Stimulated activated CD4-positive, alpha-beta T cell treated with anti-CD3 and anti-CD28 coated beads, Interleukin-2, amount 100 ng/mL, for 48 hours (primary cell): ENCODE results near the gene SPAG16.

Experiments
- DNase-seq, 2 donors: peaks; one replicate each; pipeline ENCODE4 v3.0.0-alpha.2; 2020

SPAG16 gene

DNA sequence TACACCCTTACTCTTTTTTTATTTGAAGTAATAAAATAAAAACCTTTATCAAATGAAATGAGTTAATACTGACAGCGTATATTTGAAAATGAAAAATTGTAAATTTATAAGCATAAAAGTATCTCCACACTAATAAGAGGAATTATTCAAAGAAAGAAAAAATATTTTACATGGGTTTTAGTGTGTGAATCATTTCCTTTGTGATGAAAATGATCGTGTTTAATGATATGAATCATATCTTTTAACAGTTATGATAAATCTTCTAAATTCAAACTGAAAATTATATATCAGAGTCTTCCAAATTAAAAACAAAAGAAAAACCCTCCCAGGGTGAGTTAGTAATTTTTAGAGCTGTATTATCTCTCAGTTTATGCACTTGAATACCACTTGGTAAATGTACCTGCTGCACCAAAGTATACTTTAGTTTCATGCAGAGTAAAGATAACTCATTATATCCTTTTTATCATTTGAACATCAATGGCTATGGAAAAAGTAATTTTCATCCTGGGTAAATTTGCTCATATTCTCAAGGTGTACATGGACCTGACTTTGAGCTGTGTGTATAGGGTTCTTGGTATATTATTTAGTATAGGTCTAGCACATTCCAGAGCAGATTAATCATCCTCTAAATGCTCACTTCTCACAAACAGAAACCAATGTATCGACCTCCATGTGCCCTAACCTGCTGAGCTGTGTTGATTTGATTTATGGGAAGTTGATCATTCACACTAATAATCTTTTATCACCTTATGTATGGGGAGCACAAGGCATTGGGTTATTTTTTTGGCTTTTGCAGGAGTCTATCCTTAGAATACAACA lies 1027.9 kb downstream of the SPAG16 start:
- DNase-seq: no peak

DNA sequence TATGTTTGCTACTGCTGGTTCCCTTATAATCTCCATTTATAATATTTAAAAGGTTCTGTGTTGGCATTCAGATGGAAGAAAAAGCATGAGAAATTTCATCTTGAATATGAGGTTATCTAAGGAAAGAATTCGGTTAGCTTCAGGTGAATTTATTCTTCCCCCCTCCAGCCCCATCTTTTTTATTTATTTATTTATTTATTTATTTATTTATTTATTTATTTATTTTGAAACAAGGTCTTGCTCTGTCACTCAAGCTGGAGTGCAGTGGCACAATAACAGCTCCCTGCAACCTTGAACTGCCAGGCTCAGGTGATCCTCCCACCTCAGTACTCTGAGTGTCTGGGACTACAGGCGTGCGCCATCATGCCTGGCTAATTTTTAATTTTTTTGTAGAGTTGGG lies 1031.1 kb downstream of the SPAG16 start:
- no peak for DNase-seq

DNA sequence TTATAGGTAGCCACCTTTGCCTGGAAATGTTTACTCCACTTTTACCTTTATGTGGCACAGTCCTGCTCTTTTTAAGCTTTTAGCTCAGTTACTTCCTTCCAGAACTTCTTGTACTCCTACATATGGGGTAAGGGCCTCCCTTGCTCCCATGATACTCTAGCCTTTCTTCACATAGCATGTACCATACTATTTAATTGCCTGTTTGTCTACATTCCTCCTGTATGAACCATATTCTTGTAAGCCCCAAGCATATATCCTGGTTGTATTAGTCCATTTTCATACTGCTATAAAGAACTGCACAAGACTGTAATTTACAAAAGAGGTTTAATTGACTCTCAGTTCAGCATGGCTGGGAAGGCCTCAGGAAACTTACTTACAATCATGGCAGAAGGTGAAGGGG lies 1035.9 kb downstream of the SPAG16 start:
- no peak for DNase-seq

DNA sequence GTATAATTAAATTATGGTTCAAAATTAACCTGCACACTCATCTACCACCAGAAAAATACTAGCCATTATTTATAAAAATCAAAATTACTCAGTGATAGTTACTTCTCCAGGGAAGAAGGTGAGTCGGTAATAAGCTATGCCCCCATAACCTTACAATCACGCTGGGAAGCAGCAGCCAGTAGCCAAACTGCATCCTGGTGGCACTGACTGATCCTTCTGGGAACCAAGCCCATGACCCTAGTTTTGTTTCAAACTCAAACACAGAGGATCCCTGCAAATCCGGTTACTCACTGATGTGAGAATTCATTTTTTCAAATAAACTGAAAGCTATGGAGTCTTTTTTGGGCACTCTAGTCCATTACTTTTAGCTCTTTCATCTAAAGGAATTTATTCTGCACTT lies 1038.4 kb downstream of the SPAG16 start:
- DNase-seq: no peak

DNA sequence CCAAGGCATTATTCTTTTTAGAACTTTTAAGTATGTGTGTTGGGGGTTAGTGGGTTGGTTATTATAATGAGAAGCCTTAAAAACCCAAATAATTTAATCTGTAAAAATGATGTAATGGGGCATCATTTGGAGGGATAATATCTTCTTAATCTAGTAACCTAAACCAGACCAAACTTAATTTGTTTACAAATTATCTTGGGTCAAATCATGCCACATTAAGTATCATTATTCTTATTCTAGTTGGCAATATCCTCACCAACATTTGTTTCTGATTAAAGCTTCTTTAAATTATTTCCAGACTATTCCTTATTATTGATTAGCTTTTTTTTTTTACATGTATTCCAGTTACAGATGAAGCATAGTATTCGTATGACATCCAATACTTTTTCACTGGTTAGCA lies 1041.1 kb downstream of the SPAG16 start:
- DNase-seq: no peak

DNA sequence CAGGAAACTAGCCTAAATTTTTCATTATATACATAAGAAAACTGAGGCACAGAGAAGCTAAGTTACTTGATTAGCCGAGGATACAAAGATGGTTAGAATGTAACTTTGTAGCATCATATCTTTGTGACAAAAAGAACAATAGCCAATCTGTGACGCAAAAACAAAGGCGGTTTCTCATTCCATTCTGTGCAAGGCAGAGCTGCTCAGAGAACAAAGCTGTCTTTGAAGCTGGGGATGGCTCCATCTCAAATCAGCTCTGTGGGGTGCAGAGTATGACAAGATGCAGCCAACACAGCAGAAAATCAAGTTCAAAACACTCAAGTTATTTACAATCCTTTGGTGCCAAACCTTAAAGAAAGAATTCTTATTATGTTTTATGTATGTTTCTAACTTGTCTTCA lies 1044.7 kb downstream of the SPAG16 start:
- DNase-seq: no peak

DNA sequence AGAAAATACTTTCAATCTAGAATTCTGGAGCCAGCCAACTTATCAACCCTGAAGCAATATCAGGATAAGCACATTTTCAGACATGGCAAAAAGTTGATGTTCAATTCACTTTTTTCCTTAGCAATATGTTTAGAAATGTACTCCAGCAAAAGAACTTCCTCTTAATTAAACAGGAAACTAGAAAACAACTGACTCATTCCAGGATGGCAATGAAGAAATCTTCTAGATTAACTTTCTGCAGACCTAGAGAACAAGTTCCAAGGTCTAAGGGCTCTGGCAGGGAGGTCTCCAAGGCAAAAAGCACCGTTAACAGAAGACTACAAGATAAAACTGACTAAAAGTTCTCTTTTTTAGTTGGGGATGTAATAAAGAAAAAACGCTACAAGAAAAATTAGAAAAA lies 1057.4 kb downstream of the SPAG16 start:
- no peak for DNase-seq

DNA sequence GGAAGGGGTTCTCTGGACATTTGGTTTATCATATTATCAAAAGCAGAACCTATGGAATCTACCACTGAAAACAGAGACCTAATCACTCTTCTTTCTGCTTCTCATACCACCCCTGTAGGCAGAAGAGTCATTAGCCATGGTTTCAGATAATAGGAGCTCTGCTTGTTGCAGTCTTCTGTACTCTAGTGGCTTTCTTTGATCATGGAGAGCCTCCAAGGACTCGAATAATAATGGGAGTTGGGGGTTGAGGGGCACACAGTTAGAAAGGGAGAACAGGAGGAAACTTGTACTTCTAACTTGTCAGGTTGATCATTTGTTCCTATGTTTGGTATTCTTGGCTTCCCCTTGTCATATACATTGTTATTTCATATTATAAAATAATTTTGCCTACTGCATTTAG lies 1074.2 kb downstream of the SPAG16 start:
- DNase-seq: no peak

DNA sequence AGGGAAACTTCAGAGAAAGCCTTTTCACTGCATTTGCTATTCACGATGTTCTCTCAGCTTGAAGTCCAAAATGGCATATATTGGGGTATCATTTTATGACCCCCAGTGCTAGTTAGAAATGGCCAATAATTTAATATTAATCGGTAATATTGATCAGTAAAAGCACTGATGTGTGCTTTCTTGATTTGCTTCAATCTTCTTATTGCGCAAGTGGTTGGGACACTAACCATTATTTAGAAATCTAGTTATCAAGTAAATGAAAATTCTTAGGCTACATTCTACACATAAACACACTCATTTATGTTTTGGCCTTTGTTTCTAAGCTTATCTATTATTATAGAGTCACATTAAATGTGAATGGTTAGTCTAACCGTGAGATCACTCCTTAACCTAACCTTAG lies 1076.9 kb downstream of the SPAG16 start:
- DNase-seq: no peak

DNA sequence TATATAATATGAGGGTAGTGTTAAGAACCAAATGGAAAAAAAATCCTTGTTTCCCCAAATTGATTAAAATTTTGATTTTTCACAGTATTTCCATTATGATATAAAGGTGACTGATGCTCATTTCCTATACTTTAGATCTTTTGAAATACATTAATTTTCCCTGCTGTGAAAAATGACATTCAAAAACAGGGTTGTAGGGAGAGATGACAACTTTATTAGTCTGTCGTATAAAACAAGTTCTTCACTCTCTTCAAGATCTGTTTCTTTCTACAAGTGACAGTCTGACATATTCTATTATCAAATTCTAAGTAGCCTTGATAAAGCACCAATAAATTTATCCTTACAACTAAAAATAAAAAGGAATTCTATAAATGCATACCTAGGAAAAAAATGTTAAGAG lies 1081.3 kb downstream of the SPAG16 start:
- DNase-seq: no peak

DNA sequence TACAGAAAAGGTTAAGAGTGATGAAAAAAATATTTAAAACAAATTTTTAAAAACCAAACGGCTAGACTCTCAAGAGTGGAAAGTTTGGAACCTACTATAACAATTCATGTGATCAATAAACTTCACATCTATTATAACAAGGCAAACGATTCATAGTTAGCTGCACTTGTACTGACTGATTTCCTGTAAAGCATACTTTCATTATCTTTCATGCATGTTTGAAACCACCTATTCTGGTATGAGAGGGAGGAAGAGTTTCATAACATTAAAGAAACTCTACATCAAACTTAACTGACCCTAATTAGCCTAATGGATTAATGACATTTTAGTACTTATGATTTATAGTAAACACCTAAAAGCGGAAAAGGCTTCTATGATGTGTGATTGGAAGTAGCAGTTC lies 1082.9 kb downstream of the SPAG16 start:
- DNase-seq: no peak

DNA sequence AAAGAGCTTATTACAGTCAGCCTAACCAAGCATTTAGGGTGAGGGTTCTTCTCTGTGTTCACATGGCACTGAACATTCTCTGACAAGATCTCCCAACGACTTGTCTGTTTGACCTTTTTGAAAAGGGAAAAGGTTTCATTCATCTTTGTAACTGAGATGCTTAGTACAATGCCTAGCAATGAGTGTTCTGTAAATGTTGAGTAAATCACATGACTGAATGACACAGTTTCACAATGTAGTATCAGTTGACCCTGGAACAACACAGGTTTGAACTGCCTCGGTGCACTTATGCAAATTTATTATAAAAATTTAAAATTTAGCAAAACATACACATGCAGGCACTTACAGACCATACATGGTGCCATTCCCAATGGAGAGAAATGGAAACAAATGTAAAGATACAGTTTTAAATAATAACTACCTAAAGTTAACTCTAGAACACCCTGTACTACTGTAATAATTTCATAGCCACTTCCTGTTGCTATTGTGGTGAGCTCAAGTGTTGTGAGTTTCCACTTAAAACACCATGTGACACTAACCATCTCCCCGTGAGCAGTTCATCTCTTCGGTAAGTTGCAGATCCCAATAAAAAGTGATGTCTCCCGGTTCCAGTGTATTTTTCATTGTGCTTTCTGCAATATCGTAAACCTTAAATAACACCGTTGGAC lies 1092.5 kb downstream of the SPAG16 start:
- no peak for DNase-seq

DNA sequence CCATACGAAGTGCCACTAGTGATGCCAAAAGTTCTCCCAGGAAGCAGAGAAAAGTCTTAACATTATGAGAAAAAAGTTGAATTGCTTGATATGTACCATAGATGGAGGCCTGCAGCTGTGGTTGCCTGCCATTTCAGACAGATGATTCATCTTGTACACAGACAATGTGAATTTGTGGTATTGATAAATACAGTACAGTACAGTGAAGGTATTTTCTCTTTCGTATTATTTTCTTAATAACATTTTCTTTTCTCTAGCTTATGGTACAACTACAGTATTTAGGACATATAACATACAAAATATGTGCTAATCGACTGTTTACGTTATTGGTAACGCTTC lies 1093.0 kb downstream of the SPAG16 start:
- no peak for DNase-seq

DNA sequence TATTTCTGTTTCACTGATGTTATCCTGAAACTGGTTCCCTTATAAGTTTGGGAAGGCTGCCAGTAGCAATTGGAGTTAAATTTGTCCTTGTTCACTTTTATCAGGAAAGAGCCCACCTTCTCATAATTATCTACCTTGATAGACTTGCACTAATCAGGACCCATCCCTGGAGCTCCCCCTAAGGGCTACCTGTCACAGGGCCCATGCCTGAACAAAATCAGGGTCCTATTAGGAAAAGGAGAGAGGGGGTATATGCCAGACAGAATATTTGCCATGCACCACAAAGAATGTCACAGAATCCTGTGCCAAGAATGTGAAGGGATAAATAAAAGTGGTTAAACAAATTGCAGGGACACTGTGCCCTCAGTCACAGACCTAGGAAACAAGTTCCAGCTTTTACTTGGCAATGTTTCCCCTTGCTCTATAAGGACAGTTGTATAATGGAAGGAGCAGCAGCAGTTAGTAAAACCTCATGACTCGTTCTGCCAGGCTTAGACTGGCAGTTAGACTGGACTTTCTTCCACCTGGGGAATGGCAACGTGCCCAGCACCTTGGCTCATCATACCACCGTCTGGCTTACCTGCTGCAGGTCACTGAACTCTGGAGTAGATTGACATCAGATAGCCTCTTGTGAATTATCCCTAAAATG lies 1094.3 kb downstream of the SPAG16 start:
- DNase-seq: no peak

DNA sequence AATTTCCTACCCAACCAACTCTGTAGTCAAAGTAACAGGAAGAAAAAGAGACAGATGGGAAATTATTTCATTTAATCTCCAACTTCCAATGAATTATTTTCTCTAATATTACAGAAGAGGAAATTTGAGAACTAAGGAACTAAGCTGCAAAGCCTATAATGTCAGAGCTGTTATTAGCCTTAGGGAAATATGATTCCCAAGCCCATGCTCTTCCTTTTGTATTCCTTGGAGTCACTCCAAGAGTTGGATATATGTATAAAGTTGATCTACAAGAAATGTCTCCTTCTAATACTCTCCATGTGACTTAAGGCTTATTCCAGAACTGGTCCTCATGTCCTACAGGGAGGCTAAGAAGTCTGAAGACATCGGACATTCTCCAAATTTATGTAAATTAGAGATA lies 1095.0 kb downstream of the SPAG16 start:
- no peak for DNase-seq

DNA sequence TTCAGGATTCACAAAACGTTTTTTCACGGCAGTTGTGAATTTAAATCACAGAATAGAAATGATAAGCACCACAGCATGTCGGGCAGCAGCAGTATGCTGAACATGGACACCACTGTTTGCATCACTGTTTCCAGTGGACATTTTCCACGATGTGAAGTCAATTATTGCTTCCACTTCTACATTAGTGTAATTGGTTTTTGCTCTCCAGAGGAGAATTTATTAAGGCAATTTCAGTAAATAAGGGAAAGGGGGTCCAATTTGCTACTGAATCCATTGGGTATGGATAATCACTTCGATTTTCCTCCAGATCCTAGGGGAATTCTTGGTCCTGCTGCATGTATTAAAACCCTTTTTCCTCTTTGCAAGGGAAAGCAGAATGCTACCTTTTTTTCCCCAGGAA lies 1096.4 kb downstream of the SPAG16 start:
- no peak for DNase-seq

DNA sequence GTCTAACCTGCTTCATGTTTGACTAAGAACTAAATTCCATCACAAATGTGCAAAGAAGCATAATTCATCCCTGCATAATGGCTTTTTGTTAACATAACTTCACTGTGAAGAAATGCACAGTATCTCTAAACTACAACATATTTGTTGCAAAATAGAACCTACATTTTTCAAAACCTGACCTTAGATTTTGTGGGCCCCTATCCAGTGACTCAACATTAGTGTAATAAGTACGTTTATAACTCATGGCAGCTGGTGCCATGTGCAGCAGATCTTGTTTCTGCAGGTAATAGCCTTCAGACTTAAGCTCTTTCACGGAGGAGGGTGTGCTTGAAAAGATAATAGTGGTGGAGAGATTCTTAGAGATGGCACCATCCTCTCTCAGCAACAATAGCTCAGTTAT lies 1098.0 kb downstream of the SPAG16 start:
- DNase-seq: no peak

DNA sequence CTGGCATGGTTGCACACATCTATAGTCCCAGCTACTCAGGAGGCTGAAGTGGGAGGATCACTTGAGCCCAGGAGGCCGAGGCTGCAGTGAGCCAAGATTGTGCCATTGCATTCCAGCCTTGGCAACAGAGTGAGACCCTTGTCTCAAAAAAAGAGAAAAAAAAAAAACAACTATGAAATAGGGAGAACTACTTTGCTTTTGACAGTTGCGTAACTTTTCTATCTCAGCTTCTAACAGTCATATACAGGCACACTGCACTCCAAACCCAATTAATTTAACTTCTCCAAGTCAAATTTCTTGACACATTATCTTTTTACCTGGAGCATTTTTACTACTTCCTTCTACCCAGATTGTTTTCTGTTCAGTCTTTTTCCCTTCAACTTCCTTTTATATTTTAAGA lies 1102.5 kb downstream of the SPAG16 start:
- no peak for DNase-seq

DNA sequence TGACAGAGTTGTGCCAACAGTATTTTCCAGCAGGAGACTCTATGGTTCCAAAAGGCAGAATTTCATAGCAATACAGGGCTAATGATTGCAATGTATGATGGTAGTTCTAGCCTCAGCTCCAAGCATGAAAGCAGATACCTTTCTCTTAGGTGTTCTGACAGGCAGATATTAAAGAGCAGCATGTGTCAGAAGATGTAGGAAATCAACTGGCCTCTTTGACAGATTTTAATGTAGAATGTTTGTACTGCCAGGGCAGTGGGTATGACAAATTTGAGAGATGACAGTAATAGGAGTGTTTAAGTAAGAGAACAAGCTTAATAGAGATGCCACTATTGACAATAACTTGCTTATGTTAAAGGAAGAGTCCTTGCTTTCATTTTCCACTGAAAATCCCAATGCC lies 1105.1 kb downstream of the SPAG16 start:
- DNase-seq: no peak

DNA sequence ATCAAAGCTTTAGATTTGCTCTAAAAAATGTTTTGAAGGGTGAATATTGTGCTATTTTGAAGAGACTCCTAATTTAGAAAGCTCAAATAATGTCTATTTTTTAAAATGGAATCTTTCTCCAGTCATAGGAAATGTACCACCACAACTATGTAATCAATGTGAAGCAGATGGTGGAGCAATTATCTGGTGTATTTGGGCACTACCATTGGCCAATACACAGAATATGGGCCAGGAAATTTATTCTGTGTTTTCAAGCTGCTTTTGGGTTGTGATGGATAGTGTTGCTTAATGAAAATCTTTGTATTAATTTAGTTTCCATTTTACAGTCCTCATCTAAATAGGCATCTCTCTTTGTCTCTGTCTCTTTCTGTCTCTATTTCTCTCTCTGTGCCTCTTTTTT lies 1109.5 kb downstream of the SPAG16 start:
- DNase-seq: no peak

DNA sequence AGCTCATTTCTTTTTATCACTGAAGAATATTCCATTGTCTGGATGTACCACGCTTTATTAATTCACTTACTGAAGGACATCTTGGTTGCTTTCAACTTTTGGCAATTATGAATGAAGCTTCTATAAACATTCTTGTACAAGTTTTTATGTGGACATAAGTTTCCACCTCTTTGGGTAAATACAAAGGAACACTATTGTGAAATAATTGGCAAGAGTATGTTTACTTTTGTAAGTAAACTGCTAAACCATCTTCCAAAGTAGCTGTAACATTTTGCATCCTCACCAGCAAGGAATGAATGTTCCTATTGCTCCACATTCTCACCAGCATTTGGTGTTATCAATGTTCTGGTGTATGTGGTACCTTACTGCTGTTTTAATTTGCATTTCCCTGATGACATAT lies 1110.8 kb downstream of the SPAG16 start:
- no peak for DNase-seq

DNA sequence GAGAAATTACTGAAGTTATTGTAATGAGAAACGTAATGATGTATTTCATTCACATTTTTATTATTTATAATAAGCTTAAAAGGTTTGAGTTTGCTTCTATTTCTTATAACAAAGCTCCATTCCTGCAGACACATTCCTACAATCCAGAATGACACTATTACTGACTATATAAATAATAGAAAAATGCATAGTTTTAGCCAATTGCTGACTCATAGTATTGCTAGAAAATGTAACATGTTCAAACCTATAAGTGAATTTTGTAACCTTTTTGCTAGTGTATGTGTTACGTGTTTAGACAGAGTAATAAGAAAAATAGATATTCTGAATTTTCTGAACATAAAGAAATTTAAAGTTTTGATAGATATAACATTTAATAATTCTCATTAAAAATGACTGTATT lies 1117.3 kb downstream of the SPAG16 start:
- DNase-seq: no peak

DNA sequence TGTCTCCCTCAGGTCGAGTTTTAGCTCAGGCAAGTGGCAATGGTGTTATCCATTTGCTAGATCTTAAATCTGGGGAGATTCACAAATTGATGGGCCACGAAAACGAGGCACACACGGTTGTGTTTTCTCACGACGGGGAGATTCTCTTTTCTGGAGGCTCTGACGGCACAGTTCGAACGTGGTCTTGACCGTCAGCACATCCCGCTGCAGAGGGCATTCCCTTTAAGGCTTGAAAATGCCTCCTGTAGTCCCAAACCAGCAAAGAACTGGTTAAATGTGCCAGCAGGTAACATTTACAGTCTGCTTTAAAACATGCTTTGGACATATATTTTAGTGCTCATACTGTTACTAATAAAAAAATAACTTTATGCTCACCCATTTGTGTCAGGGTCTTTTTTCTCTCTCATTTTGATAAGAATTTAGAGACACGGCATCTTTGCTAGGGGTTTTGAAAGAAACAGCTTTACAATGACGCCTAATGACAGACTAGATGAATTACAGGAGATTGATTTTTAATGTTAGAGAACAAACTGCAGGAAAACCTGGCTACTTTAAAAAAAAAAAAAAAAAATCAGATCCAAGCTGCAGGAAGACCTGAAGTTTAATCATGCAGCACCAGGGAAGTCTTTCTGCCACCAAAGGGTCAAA lies 1126.0 kb downstream of the SPAG16 start:
- no peak for DNase-seq
